Liver (tissue), 9 donors: Measurements from ENCODE around the gene SLC25A39. TPM values are rescaled to one million over a fixed set of nuclear protein-coding genes. Genes with fewer than 3 reads are reported as not detected.
A peak's percentile ranks its signal among the peaks of the same experiment; 100 is the strongest.

Experiments used
- DNase-seq: peaks from one replicate; pipeline ENCODE4 v3.0.0-alpha.2; 2017; ENCODE audit warnings: low spot score
- H3K27ac ChIP-seq, 2 donors: one replicate each; pipeline ENCODE4 v1.7.0; 2013; ENCODE audit warnings: inconsistent platforms in 2 of 2, low read length in 2 of 2, control low read depth in 1 of 2, low read depth in 1 of 2, mild to moderate bottlenecking in 1 of 2
- H3K27me3 ChIP-seq, 4 donors: one replicate each; pipeline versions ENCODE4 v1.6.1 to v1.7.0; 2013; ENCODE audit warnings: low read length in 3 of 4, inconsistent platforms in 1 of 4, mild to moderate bottlenecking in 1 of 4, moderate library complexity in 1 of 4; ENCODE audit not compliant: control insufficient read depth in 4 of 4, insufficient read depth in 4 of 4
- H3K36me3 ChIP-seq, 4 donors: one replicate each; pipeline versions ENCODE4 v1.6.1 to v1.7.0; 2013; ENCODE audit warnings: low read length in 3 of 4, mild to moderate bottlenecking in 3 of 4, low read depth in 1 of 4, moderate library complexity in 1 of 4; ENCODE audit not compliant: control insufficient read depth in 4 of 4, insufficient read depth in 3 of 4
- H3K4me1 ChIP-seq, 4 donors: one replicate each; pipeline versions ENCODE4 v1.6.1 to v1.7.0; 2013; ENCODE audit warnings: low read length in 3 of 4, mild to moderate bottlenecking in 3 of 4, moderate library complexity in 1 of 4; ENCODE audit not compliant: control insufficient read depth in 4 of 4, insufficient read depth in 4 of 4
- H3K4me3 ChIP-seq, 3 donors: one replicate each; pipeline versions ENCODE4 v1.6.1 to v1.7.0; 2013; ENCODE audit warnings: low read length in 3 of 3, control low read depth in 1 of 3, low read depth in 1 of 3, mild to moderate bottlenecking in 1 of 3
- H3K9ac ChIP-seq, 2 donors: one replicate each; pipeline ENCODE4 v1.7.0; 2013; ENCODE audit warnings: low read length in 2 of 2, mild to moderate bottlenecking in 2 of 2, moderate library complexity in 2 of 2, control low read depth in 1 of 2, low read depth in 1 of 2
- H3K9me3 ChIP-seq, 4 donors: one replicate each; pipeline versions ENCODE4 v1.6.1 to v1.7.0; 2013; ENCODE audit warnings: low read length in 3 of 4; ENCODE audit not compliant: control insufficient read depth in 4 of 4
- ATF3 ChIP-seq: IDR thresholded peaks from 2 replicates; pipeline ENCODE4 v1.6.1; 2016; ENCODE audit warnings: antibody characterized with exemption
- CTCF ChIP-seq: fragments of 150-350 bp; IDR thresholded peaks from 2 replicates; pipeline ENCODE4 v1.5.1; 2017; ENCODE audit warnings: improper control_type of control experiment, low read depth, low read length; ENCODE audit not compliant: missing input control
- EGR1 ChIP-seq, 2 donors: IDR thresholded peaks; 2 replicates each; pipeline ENCODE4 v1.6.1; 2016 to 2018; ENCODE audit warnings: antibody characterized with exemption in 2 of 2, low read depth in 2 of 2
- FOXA1 ChIP-seq: IDR thresholded peaks from 2 replicates; pipeline ENCODE4 v1.6.1; 2016; ENCODE audit warnings: antibody characterized with exemption
- FOXA2 ChIP-seq: IDR thresholded peaks from 2 replicates; pipeline ENCODE4 v1.6.1; 2016; ENCODE audit warnings: antibody characterized with exemption
- GABPA ChIP-seq, 2 donors: IDR thresholded peaks in 1 of 2; conservative IDR thresholded peaks in 1 of 2; 2 replicates each; pipeline ENCODE4 v1.6.1; 2016; ENCODE audit warnings: antibody characterized with exemption in 2 of 2, mild to moderate bottlenecking in 1 of 2, moderate library complexity in 1 of 2
- HNF4A ChIP-seq, 2 donors: conservative IDR thresholded peaks; 2 replicates each; pipeline ENCODE4 v1.6.1; 2016; ENCODE audit warnings: antibody characterized with exemption in 2 of 2, mild to moderate bottlenecking in 2 of 2
- HNF4G ChIP-seq: IDR thresholded peaks from 2 replicates; pipeline ENCODE4 v1.6.1; 2016; ENCODE audit warnings: antibody characterized with exemption
- JUND ChIP-seq, 2 donors: IDR thresholded peaks; 2 replicates each; pipeline ENCODE4 v1.6.1; 2016; ENCODE audit warnings: antibody characterized with exemption in 2 of 2
- MAX ChIP-seq: IDR thresholded peaks from 2 replicates; pipeline ENCODE4 v1.6.1; 2016; ENCODE audit warnings: antibody characterized with exemption
- NR2F2 ChIP-seq: IDR thresholded peaks from 2 replicates; pipeline ENCODE4 v1.6.1; 2016; ENCODE audit warnings: antibody characterized with exemption
- RAD21 ChIP-seq, 2 donors: IDR thresholded peaks; 2 replicates each; pipeline ENCODE4 v1.6.1; 2016; ENCODE audit warnings: antibody characterized with exemption in 2 of 2, mild to moderate bottlenecking in 2 of 2
- RXRA ChIP-seq, 2 donors: IDR thresholded peaks; 2 replicates each; pipeline ENCODE4 v1.6.1; 2017 to 2018; ENCODE audit warnings: antibody characterized with exemption in 2 of 2, mild to moderate bottlenecking in 1 of 2
- SP1 ChIP-seq: IDR thresholded peaks from 2 replicates; pipeline ENCODE4 v1.6.1; 2018; ENCODE audit warnings: antibody characterized with exemption, mild to moderate bottlenecking
- TAF1 ChIP-seq: conservative IDR thresholded peaks from 2 replicates; pipeline ENCODE4 v1.6.1; 2016; ENCODE audit warnings: antibody characterized with exemption, mild to moderate bottlenecking
- YY1 ChIP-seq: IDR thresholded peaks from 2 replicates; pipeline ENCODE4 v1.6.1; 2016; ENCODE audit warnings: antibody characterized with exemption, mild to moderate bottlenecking
- ZBTB33 ChIP-seq: IDR thresholded peaks from 2 replicates; pipeline ENCODE4 v1.6.1; 2016; ENCODE audit warnings: antibody characterized with exemption
- WGBS: extraction: QIAGEN DNeasy Blood & Tissue Kit; methylation state at CpG from one replicate; pipeline ENCODE4 v1.1.7; 2013; 5-methylcytosine and 5-hydroxymethylcytosine counted together
- polyA plus RNA-seq, 2 donors: library from polyadenylated mRNA; stranded (reverse) in 1 of 2; unstranded in 1 of 2; fragments of 200-250 nt in 1 of 2; fragments of >200 nt in 1 of 2; fragmentation: Nextera tagmentation in 1 of 2; extraction: Ambion mirVana in 1 of 2; gene quantifications; one replicate each; pipeline versions ENCODE4 v1.2.1 to v1.2.3, GENCODE V29; 2013 to 2015
- total RNA-seq, 2 donors: library from RNA; depleted of rRNA; stranded (reverse); fragments of >200 nt; gene quantifications; one replicate each; pipeline ENCODE4 v1.2.3, GENCODE V29; 2014
- TF ChIP-seq, protein P1 (sequence below): IDR thresholded peaks from 2 replicates; pipeline ENCODE4 v1.6.1; 2016; ENCODE audit warnings: antibody characterized with exemption, mild to moderate bottlenecking
- donor health status: healthy.
- donor health status: healthy.
- donor health status: healthy.
- donor health status: healthy.
- donor health status: healthy.

The SLC25A39 gene
- total and polyA plus RNA-seq, 4 donors: 62.0 to 395 (median 83.8) TPM

GRCh38 chr17:44281570-44281969 lies 43.1 kb downstream of the SLC25A39 start:
- H3K9ac ChIP-seq: no peak overlapping the region
- H3K36me3 ChIP-seq: no peaks in the 10 kb centered on the region
- H3K9me3 ChIP-seq: no peaks in the 10 kb centered on the region
- no peak overlapping the region for H3K27ac ChIP-seq
- H3K4me1 ChIP-seq: peaks cover 0 to 10% (median 2%) of the 10 kb centered on the region in 4 donors
- no peak overlapping the region for H3K4me3 ChIP-seq
- peak; percentile 87 for DNase-seq
- H3K27me3 ChIP-seq: no peaks in the 10 kb centered on the region
- 95% methylated on average over 2 of the region's 2 CpGs for WGBS
- TF ChIP-seq RAD21 (IDR thresholded peaks at IDR 0.05): no peak
- no peak for TF ChIP-seq JUND (IDR thresholded peaks at IDR 0.05)
- no peak for TF ChIP-seq TAF1
- TF ChIP-seq, protein P1, sequence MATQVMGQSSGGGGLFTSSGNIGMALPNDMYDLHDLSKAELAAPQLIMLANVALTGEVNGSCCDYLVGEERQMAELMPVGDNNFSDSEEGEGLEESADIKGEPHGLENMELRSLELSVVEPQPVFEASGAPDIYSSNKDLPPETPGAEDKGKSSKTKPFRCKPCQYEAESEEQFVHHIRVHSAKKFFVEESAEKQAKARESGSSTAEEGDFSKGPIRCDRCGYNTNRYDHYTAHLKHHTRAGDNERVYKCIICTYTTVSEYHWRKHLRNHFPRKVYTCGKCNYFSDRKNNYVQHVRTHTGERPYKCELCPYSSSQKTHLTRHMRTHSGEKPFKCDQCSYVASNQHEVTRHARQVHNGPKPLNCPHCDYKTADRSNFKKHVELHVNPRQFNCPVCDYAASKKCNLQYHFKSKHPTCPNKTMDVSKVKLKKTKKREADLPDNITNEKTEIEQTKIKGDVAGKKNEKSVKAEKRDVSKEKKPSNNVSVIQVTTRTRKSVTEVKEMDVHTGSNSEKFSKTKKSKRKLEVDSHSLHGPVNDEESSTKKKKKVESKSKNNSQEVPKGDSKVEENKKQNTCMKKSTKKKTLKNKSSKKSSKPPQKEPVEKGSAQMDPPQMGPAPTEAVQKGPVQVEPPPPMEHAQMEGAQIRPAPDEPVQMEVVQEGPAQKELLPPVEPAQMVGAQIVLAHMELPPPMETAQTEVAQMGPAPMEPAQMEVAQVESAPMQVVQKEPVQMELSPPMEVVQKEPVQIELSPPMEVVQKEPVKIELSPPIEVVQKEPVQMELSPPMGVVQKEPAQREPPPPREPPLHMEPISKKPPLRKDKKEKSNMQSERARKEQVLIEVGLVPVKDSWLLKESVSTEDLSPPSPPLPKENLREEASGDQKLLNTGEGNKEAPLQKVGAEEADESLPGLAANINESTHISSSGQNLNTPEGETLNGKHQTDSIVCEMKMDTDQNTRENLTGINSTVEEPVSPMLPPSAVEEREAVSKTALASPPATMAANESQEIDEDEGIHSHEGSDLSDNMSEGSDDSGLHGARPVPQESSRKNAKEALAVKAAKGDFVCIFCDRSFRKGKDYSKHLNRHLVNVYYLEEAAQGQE: no peak
- TF ChIP-seq MAX: no peak
- no peak for TF ChIP-seq FOXA2
- TF ChIP-seq SP1: no peak
- TF ChIP-seq ZBTB33: no peak
- TF ChIP-seq HNF4A (conservative IDR thresholded peaks at IDR 0.05): no peak
- no peak for TF ChIP-seq YY1
- TF ChIP-seq NR2F2: no peak
- TF ChIP-seq GABPA (IDR thresholded peaks at IDR 0.05 in 1 of 2, conservative IDR thresholded peaks at IDR 0.05 in 1 of 2): no peak
- TF ChIP-seq CTCF: no peak

GRCh38 chr17:44280392-44280937 lies 44.2 kb downstream of the SLC25A39 start:
- Histone ChIP-seq H3K36me3 (no peaks in the 10 kb centered on the region), H3K27ac (no peak overlapping the region), H3K27me3 (no peaks in the 10 kb centered on the region), H3K4me3 (no peak overlapping the region), H3K9ac (no peak overlapping the region), H3K4me1 (peaks cover 0 to 10% (median 2%) of the 10 kb centered on the region in 4 donors), H3K9me3 (no peaks in the 10 kb centered on the region)
- WGBS: 69% methylated on average over 12 of the region's 12 CpGs
- TF ChIP-seq ATF3: no peak
- TF ChIP-seq EGR1 (IDR thresholded peaks at IDR 0.05; ENCODE audit: low read depth in 2 of 2): no peak
- TF ChIP-seq, protein P1: no peak
- TF ChIP-seq HNF4A (conservative IDR thresholded peaks at IDR 0.05): no peak
- TF ChIP-seq FOXA1: no peak
- no peak for TF ChIP-seq TAF1
- no peak for TF ChIP-seq YY1
- no peak for TF ChIP-seq MAX
- TF ChIP-seq RAD21 (IDR thresholded peaks at IDR 0.05): no peak
- no peak for TF ChIP-seq JUND (IDR thresholded peaks at IDR 0.05)
- no peak for TF ChIP-seq RXRA (IDR thresholded peaks at IDR 0.05)
- no peak for TF ChIP-seq SP1
- no peak for TF ChIP-seq ZBTB33
- TF ChIP-seq HNF4G: no peak
- peak; percentile 44 for DNase-seq
